Spleen (tissue), 11 donors: ENCODE measurements around the gene SUN2. TPM values are rescaled to one million over a fixed set of nuclear protein-coding genes. Genes with fewer than 3 reads are reported as not detected.
A peak's percentile ranks its signal among the peaks of the same experiment; 100 is the strongest.

Experiments
- DNase-seq: peaks from one replicate; pipeline ENCODE4 v3.0.0-alpha.2; 2020
- H3K27ac ChIP-seq, 8 donors: fragments of 200-600 bp; sonication (generic) in 7 of 8; 1 replicate in 4 of 8; 2 replicates in 4 of 8; pipeline versions ENCODE4 v1.5.0 to v1.8.0; 2016 to 2021; ENCODE audit warnings: inconsistent platforms in 4 of 8, mild to moderate bottlenecking in 4 of 8, moderate library complexity in 1 of 8
- H3K27me3 ChIP-seq, 7 donors: fragments of 200-600 bp; sonication (generic) in 6 of 7; replicated peaks in 1 of 7; 1 replicate in 4 of 7; 2 replicates in 3 of 7; pipeline versions ENCODE4 v1.5.0 to v1.8.0; 2016 to 2021; ENCODE audit warnings: inconsistent platforms in 3 of 7, mild to moderate bottlenecking in 1 of 7
- H3K36me3 ChIP-seq, 6 donors: fragments of 200-600 bp; sonication (generic) in 5 of 6; 1 replicate in 4 of 6; 2 replicates in 2 of 6; pipeline versions ENCODE4 v1.5.0 to v1.8.0; 2016 to 2021; ENCODE audit warnings: inconsistent platforms in 2 of 6
- H3K4me1 ChIP-seq, 6 donors: fragments of 200-600 bp; sonication (generic) in 5 of 6; 1 replicate in 3 of 6; 2 replicates in 3 of 6; pipeline versions ENCODE4 v1.5.0 to v1.8.0; 2016 to 2021; ENCODE audit warnings: inconsistent platforms in 3 of 6
- H3K4me3 ChIP-seq, 8 donors: fragments of 200-600 bp; sonication (generic) in 7 of 8; 1 replicate in 4 of 8; 2 replicates in 4 of 8; pipeline versions ENCODE4 v1.5.0 to v1.8.0; 2016 to 2021; ENCODE audit warnings: inconsistent platforms in 4 of 8, mild to moderate bottlenecking in 4 of 8, moderate library complexity in 2 of 8
- H3K9me3 ChIP-seq, 8 donors: fragments of 200-600 bp; sonication (generic) in 7 of 8; 1 replicate in 4 of 8; 2 replicates in 4 of 8; pipeline versions ENCODE4 v1.5.0 to v1.8.0; 2016 to 2021; ENCODE audit warnings: inconsistent platforms in 4 of 8
- CTCF ChIP-seq, 11 experiments: fragments of 200-600 bp in 7 of 11; fragments of 450-650 bp in 4 of 11; sonication (generic) in 4 of 11; IDR thresholded peaks in 8 of 11; conservative IDR thresholded peaks in 3 of 11; 1 replicate in 7 of 11; 2 replicates in 4 of 11; pipeline versions ENCODE4 v1.4.0 to v1.8.0; 2016 to 2021; ENCODE audit warnings: antibody characterized with exemption in 11 of 11, inconsistent platforms in 4 of 11, mild to moderate bottlenecking in 1 of 11
- POLR2A ChIP-seq, 3 donors: fragments of 450-650 bp; IDR thresholded peaks; one replicate each; pipeline ENCODE4 v1.5.1; 2017; ENCODE audit warnings: antibody characterized with exemption in 3 of 3, mild to moderate bottlenecking in 1 of 3
- POLR2AphosphoS5 ChIP-seq, 3 donors: sonication (generic); formaldehyde crosslinking; IDR thresholded peaks; one replicate each; pipeline ENCODE4 v1.5.1; 2017; ENCODE audit warnings: antibody characterized with exemption in 3 of 3
- WGBS, 5 donors: extraction: QIAGEN DNeasy Blood & Tissue Kit in 3 of 5; methylation state at CpG; one replicate each; pipeline versions ENCODE4 v1.1.5 to v1.1.7; 2013 to 2018; 5-methylcytosine and 5-hydroxymethylcytosine counted together
- intact Hi-C: fragments of 100-400 bp; cut with DNase I; formaldehyde crosslinking; loops from one replicate; pipeline ENCODE4 v1.15.0; 2023; ENCODE audit warnings: low total_unique reads
- polyA plus RNA-seq, 3 donors: library from polyadenylated mRNA; stranded (reverse); fragments of 200-250 nt; gene quantifications; one replicate each; pipeline ENCODE4 v1.2.1, GENCODE V29; 2013
- total RNA-seq, 7 donors: library from RNA; depleted of rRNA in 3 of 7; stranded (reverse); fragments of >200 nt in 3 of 7; fragmentation: NEBNext Ultra II Directional in 4 of 7; extraction: Animal tissue kit (Norgen Biotek cat#: 25700) in 4 of 7; gene quantifications; one replicate each; pipeline versions ENCODE4 v1.1.0 to v1.2.1, GENCODE V29; 2016 to 2021
- donor health status: healthy with polysubstance abuse.
- donor health status: DM: no; HTN: no; CAD: no; lungs with moderate emphysema.
- donor health status: DM: no; HTN: no; CAD: no.
- donor health status: Bipolar disorder and iron deficiency.
- donor health status: healthy.
- donor health status: DM: no; HTN: no; CAD: no.
- donor health status: DM: yes; HTN: yes; CAD: no.

Gene SUN2
- total and polyA plus RNA-seq, 10 donors: 35.4 to 455 (median 208) TPM

- WGBS, 5 donors: 53 to 70% (median 55%) methylated on average over 16 of the region's 16 CpGs
- no peaks in the 10 kb centered on the region for H3K9me3 ChIP-seq
- peak overlapping the region in 7 of 8 donors; percentile 49 to 77 (median 73) for H3K27ac ChIP-seq
- H3K36me3 ChIP-seq: peaks cover 0 to 16% (median 7%) of the 10 kb centered on the region in 6 donors
- no peak overlapping the region for H3K4me3 ChIP-seq
- no peaks in the 10 kb centered on the region for H3K27me3 ChIP-seq
- peaks cover 10 to 42% (median 28%) of the 10 kb centered on the region in 6 donors for H3K4me1 ChIP-seq
- intact Hi-C loops: no loop called here
- no peak for DNase-seq
- TF ChIP-seq POLR2A (IDR thresholded peaks at IDR 0.05): no peak
- peak in 2 of 3 donors; percentile 46 to 55 for TF ChIP-seq POLR2AphosphoS5 (IDR thresholded peaks at IDR 0.05)
Measured at GRCh38 chr22:38788021-38788816, 32.4 kb upstream of the SUN2 start.

- Histone ChIP-seq H3K36me3 (peaks cover 0 to 21% (median 7%) of the 10 kb centered on the region in 6 donors), H3K4me1 (peaks cover 15 to 48% (median 31%) of the 10 kb centered on the region in 6 donors), H3K9me3 (no peaks in the 10 kb centered on the region), H3K27me3 (no peaks in the 10 kb centered on the region), H3K27ac (peak overlapping the region in 2 of 8 donors; percentile 8 to 21), H3K4me3 (no peak overlapping the region)
- 81 to 91% (median 87%) methylated on average over 3 of the region's 3 CpGs for WGBS, 5 donors
- TF ChIP-seq POLR2AphosphoS5 (IDR thresholded peaks at IDR 0.05) (no peak), CTCF (IDR thresholded peaks at IDR 0.05 in 8 of 11, conservative IDR thresholded peaks at IDR 0.05 in 3 of 11) (no peak), POLR2A (IDR thresholded peaks at IDR 0.05) (no peak)
- no peak for DNase-seq
- intact Hi-C loops: no loop called here
Measured at GRCh38 chr22:38786631-38787030, 30.8 kb upstream of the SUN2 start.

DNA sequence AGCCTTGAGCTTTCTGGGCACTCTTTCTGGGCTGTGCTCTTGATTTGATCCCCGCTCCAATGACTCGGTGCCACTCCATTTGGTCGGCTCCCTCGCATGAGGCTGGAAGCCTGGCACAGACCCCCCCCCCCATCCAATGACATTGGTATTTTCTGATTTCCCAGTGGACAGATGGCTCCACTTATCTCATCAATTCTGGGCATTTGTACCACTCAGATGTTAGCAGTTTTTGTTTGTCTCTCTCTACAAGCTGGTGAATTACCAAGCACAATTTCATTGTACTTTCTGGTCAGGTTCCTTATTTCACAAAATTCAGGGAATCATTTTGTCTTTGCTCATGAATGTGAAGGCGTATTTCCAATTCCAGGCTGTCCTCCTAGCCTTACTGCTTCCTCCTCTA is 29.1 kb upstream of the SUN2 start:
- H3K36me3 ChIP-seq: peaks cover 0 to 28% (median 7%) of the 10 kb centered on the region in 6 donors
- no peak for DNase-seq
- WGBS, 5 donors: 91 to 98% (median 97%) methylated on average over 5 of the region's 5 CpGs
- no peaks in the 10 kb centered on the region for H3K9me3 ChIP-seq
- no peak overlapping the region for H3K4me3 ChIP-seq
- no peaks in the 10 kb centered on the region for H3K27me3 ChIP-seq
- no peak overlapping the region for H3K27ac ChIP-seq
- H3K4me1 ChIP-seq: peaks cover 15 to 48% (median 31%) of the 10 kb centered on the region in 6 donors
- intact Hi-C loops: loop anchor here (5.0 kb wide), 1 partner anchor 72 kb away; no protein-coding TSS in a partner anchor
- TF ChIP-seq CTCF (IDR thresholded peaks at IDR 0.05 in 8 of 11, conservative IDR thresholded peaks at IDR 0.05 in 3 of 11): no peak
- TF ChIP-seq POLR2AphosphoS5 (IDR thresholded peaks at IDR 0.05): no peak
- no peak for TF ChIP-seq POLR2A (IDR thresholded peaks at IDR 0.05)

GRCh38 chr22:38784035-38784434 is 28.2 kb upstream of the SUN2 start:
- TF ChIP-seq POLR2A (IDR thresholded peaks at IDR 0.05) (no peak), CTCF (IDR thresholded peaks at IDR 0.05 in 8 of 11, conservative IDR thresholded peaks at IDR 0.05 in 3 of 11) (no peak), POLR2AphosphoS5 (IDR thresholded peaks at IDR 0.05) (no peak)
- intact Hi-C loops: loop anchor here (5.0 kb wide), 1 partner anchor 73 kb away; no protein-coding TSS in a partner anchor
- no peak overlapping the region for H3K27ac ChIP-seq
- H3K4me3 ChIP-seq: no peak overlapping the region
- H3K27me3 ChIP-seq: no peaks in the 10 kb centered on the region
- 92 to 98% (median 95%) methylated on average over 15 of the region's 15 CpGs for WGBS, 5 donors
- peaks cover 0 to 34% (median 10%) of the 10 kb centered on the region in 6 donors for H3K36me3 ChIP-seq
- peaks cover 14 to 42% (median 29%) of the 10 kb centered on the region in 6 donors for H3K4me1 ChIP-seq
- no peak for DNase-seq
- H3K9me3 ChIP-seq: no peaks in the 10 kb centered on the region
